ENCODE results near the gene IGFBP2.

Gene IGFBP2

DNA sequence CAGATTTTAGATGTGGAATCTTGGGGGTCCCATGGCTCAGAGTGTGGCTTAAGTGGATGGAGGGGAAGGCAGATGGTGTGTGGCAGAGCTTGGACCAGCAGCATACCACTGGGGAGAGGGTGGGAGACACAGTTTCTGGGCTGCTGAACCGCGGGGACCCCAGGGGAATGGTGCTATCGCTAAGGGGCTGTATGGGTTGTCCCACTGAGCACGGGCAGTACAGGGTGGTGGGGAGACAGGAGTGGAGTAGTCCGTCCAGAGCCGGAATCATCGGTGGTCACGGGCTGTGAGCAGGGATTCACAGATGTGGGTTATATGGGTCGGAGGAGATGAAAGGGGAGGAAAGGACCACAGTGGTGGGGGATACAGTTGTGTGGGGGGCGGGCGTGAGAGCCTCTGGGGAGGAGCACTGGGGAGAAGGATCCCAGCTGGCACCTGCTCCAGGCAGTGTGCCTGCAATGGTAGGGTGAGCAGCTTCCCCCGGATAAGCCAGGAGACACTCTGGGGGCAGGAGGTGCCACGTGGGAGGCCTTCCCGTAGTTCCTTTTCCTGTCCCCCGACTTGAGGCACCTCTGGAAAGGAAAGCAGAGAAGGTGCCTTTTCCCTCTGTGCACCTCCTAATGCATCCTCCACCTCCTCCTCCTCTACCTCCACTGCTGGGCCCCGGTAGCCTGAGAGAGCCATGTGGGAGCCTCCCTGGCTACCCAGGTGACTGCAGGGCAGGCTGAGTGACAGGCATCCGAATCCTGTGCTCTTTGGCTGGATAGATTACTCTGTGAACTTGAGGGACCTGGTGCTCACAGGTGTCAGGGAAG, 37.3 kb downstream of the IGFBP2 start:
- H3K4me3 Mint-ChIP-seq: no peak overlapping the region
- no peaks in the 10 kb centered on the region for H3K9me3 Mint-ChIP-seq
- no peak for TF ChIP-seq CTCF (IDR thresholded peaks at IDR 0.05; ENCODE audit: unreplicated experiment in 3 of 3)
- H3K27me3 Mint-ChIP-seq (ENCODE audit: low read depth): peaks cover 4% of the 10 kb centered on the region
- H3K27ac Mint-ChIP-seq: peak overlapping the region in 2 of 3 experiments; percentile 53 to 83
- peaks cover 25% of the 10 kb centered on the region for H3K36me3 Mint-ChIP-seq (ENCODE audit: low read depth)
- peaks cover 23% of the 10 kb centered on the region for H3K4me1 Mint-ChIP-seq

GRCh38 chr2:216671081-216671411, 37.8 kb downstream of the IGFBP2 start:
- no peak for TF ChIP-seq CTCF (IDR thresholded peaks at IDR 0.05; ENCODE audit: unreplicated experiment in 3 of 3)
- Mint-ChIP-seq H3K9me3 (no peaks in the 10 kb centered on the region), H3K36me3 (ENCODE audit: low read depth) (peaks cover 30% of the 10 kb centered on the region), H3K27ac (peak overlapping the region; percentile 37 to 83 (median 58)), H3K27me3 (ENCODE audit: low read depth) (peaks cover 4% of the 10 kb centered on the region), H3K4me3 (no peak overlapping the region), H3K4me1 (peaks cover 29% of the 10 kb centered on the region)

GRCh38 chr2:216671791-216672343, 38.6 kb downstream of the IGFBP2 start:
- Mint-ChIP-seq H3K27me3 (ENCODE audit: low read depth) (peaks cover 4% of the 10 kb centered on the region), H3K36me3 (ENCODE audit: low read depth) (peaks cover 37% of the 10 kb centered on the region), H3K27ac (peak overlapping the region; percentile 58 to 83 (median 63)), H3K9me3 (no peaks in the 10 kb centered on the region), H3K4me3 (no peak overlapping the region), H3K4me1 (peaks cover 27% of the 10 kb centered on the region)
- TF ChIP-seq CTCF (IDR thresholded peaks at IDR 0.05; ENCODE audit: unreplicated experiment in 3 of 3): no peak

DNA sequence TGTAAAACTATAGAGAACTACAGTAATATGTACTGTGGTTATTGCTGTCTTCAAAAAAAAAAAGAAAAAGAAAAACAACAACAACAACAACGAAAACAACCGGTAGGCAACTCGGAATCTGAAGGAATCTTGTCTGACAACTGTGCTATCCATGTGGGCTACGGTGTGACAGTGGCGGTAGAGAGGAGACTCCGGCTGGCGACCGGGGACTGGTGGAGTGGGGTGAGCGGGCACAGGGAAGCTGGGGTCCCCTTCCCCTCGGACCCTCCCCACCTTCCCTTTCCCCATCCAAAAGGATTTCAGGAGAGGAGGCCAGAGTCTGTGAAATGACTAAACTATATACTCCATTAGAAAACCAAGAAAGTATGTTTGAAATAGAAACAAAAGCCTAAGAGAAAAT, 39.2 kb downstream of the IGFBP2 start:
- TF ChIP-seq CTCF (IDR thresholded peaks at IDR 0.05; ENCODE audit: unreplicated experiment in 3 of 3): no peak
- Mint-ChIP-seq H3K4me3 (no peak overlapping the region), H3K4me1 (peaks cover 28% of the 10 kb centered on the region), H3K9me3 (no peaks in the 10 kb centered on the region), H3K36me3 (ENCODE audit: low read depth) (peaks cover 43% of the 10 kb centered on the region), H3K27me3 (ENCODE audit: low read depth) (peaks cover 4% of the 10 kb centered on the region), H3K27ac (peak overlapping the region; percentile 63 to 93 (median 83))

DNA sequence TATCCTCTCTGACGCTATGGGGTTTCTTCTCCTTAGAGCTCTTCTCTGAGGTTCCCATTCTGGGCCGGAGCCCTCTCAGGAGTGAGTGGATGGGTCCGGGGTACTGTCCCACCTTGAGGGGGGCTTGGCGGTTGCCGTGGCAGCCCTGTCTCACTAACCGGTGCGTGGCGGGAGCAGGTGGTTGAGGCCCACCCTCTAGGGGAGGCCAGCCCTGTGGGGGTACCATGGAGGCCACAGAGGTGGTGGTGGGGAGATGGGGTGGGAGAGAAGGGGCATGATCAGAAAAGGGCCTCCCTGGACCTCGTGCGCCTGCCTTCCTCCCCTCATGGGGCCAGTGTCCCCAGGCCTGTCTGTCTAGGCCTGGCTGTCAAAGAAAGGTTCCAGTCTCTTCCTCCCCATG, 39.8 kb downstream of the IGFBP2 start:
- peak overlapping the region; percentile 25 to 93 (median 83) for H3K27ac Mint-ChIP-seq
- no peaks in the 10 kb centered on the region for H3K9me3 Mint-ChIP-seq

More for the DNA sequence above, 39.8 kb downstream of the IGFBP2 start:
- H3K27me3 Mint-ChIP-seq (ENCODE audit: low read depth): peaks cover 4% of the 10 kb centered on the region
- H3K36me3 Mint-ChIP-seq (ENCODE audit: low read depth): peaks cover 49% of the 10 kb centered on the region
- no peak overlapping the region for H3K4me3 Mint-ChIP-seq
- H3K4me1 Mint-ChIP-seq: peaks cover 33% of the 10 kb centered on the region
- no peak for TF ChIP-seq CTCF (IDR thresholded peaks at IDR 0.05; ENCODE audit: unreplicated experiment in 3 of 3)

All from nephron (organoid).